ENCODE results near the gene HMGCLL1.

DNA sequence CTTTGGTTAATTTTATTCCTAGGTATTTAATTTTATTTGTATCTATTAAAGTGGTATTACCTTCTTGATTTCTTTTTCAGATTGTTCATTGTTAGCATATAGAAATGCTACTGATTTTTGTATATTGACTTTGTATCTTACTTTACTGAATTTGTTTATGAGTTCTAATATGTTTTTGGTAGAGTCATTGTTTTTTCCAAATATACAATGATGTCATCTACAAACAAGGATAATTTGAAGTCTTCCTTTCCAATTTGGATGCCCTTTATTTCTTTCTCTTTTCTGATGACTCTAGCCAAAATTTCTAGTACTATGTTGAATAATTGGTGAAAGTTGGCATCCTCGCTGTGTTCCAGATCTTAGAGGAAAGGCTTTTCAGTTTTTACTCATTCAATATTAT is 43.0 kb upstream of the HMGCLL1 start:
- TF ChIP-seq JUN (IDR thresholded peaks at IDR 0.05; ENCODE audit: borderline replicate concordance, insufficient read depth, insufficient read length, low read depth), result no peak
- no peak for TF ChIP-seq EZH2 (IDR thresholded peaks at IDR 0.05; ENCODE audit: borderline replicate concordance, low read depth, low read length, severe bottlenecking)
